ENCODE results near the gene CYP20A1. TPM values are rescaled to one million over a fixed set of nuclear protein-coding genes. Genes with fewer than 3 reads are reported as not detected.

The CYP20A1 gene
- total and polyA plus RNA-seq, 9 of the 15 experiments (the other 6 are each of a cell fraction or from before 2014, with no cell fraction given): 10.3 to 31.7 (median 12.4) TPM

DNA sequence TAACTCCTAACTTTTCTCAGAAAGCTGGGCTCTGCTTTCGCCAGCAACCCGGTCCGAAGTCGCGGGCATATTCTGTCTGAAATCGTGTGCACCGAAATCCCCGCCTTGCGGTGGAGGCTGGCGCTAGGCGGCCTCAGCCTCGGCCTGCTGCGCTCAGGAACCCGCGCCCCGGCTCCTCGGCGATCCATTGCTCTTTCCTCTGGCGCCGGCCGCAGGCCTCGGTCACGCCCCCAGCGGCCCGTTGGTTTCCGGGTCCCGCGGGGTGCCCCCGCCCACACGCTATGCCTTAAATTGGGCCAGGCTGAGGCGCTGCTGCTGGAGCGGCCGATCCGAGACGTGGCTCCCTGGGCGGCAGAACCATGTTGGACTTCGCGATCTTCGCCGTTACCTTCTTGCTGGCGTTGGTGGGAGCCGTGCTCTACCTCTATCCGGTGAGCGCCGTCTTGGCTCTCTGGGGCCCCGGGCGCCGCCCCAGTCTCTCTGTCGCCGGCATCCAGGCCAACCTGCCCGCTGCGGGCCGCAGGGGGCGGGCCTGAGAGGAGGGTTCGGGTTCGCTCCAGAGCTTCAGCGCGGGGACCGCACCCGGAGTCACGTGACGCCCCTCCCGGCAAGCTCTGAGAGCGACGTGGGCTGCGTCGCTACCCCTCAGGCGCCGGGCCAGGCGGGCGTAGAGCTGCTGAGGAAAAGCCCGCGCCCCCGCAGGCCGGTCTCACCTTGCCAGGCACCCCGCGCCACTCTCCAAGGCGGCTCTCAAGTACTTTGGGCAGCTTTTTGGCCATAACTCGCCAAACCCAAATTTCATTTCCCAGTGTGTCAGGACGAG is at the start of gene CYP20A1 (continued):
- no peak for TF ChIP-seq JUN (IDR thresholded peaks at IDR 0.05; ENCODE audit: borderline replicate concordance, low read depth, low read length)
- TF ChIP-seq JUN (CRISPR knock-in tag; IDR thresholded peaks at IDR 0.05; ENCODE audit: borderline replicate concordance): no peak; the same call in 1 of the 2 replicates
- TF ChIP-seq, protein P1, sequence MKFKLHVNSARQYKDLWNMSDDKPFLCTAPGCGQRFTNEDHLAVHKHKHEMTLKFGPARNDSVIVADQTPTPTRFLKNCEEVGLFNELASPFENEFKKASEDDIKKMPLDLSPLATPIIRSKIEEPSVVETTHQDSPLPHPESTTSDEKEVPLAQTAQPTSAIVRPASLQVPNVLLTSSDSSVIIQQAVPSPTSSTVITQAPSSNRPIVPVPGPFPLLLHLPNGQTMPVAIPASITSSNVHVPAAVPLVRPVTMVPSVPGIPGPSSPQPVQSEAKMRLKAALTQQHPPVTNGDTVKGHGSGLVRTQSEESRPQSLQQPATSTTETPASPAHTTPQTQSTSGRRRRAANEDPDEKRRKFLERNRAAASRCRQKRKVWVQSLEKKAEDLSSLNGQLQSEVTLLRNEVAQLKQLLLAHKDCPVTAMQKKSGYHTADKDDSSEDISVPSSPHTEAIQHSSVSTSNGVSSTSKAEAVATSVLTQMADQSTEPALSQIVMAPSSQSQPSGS (CRISPR knock-in tag; IDR thresholded peaks at IDR 0.05): no peak
- TF ChIP-seq SMAD1 (IDR thresholded peaks at IDR 0.05; ENCODE audit: low read depth, low read length, partially characterized antibody): no peak
- no peak for TF ChIP-seq ZNF165 (CRISPR knock-in tag; IDR thresholded peaks at IDR 0.05; ENCODE audit: borderline replicate concordance)
- no peak for TF ChIP-seq HMG20A (CRISPR knock-in tag; conservative IDR thresholded peaks at IDR 0.05)
- TF ChIP-seq ETV5 (CRISPR knock-in tag; IDR thresholded peaks at IDR 0.05; ENCODE audit: low read depth): no peak; the same call in 1 of the 2 replicates
- TF ChIP-seq ZFX (CRISPR knock-in tag; IDR thresholded peaks at IDR 0.05): peak; percentile 99
- TF ChIP-seq ZNF57 (CRISPR knock-in tag; IDR thresholded peaks at IDR 0.05): no peak
- TF ChIP-seq POLR3A (IDR thresholded peaks at IDR 0.05; ENCODE audit: borderline replicate concordance, extremely low read depth, insufficient read depth, insufficient read length): no peak
- TF ChIP-seq, protein P2, sequence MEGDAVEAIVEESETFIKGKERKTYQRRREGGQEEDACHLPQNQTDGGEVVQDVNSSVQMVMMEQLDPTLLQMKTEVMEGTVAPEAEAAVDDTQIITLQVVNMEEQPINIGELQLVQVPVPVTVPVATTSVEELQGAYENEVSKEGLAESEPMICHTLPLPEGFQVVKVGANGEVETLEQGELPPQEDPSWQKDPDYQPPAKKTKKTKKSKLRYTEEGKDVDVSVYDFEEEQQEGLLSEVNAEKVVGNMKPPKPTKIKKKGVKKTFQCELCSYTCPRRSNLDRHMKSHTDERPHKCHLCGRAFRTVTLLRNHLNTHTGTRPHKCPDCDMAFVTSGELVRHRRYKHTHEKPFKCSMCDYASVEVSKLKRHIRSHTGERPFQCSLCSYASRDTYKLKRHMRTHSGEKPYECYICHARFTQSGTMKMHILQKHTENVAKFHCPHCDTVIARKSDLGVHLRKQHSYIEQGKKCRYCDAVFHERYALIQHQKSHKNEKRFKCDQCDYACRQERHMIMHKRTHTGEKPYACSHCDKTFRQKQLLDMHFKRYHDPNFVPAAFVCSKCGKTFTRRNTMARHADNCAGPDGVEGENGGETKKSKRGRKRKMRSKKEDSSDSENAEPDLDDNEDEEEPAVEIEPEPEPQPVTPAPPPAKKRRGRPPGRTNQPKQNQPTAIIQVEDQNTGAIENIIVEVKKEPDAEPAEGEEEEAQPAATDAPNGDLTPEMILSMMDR (IDR thresholded peaks at IDR 0.05 in 2 of 3, conservative IDR thresholded peaks at IDR 0.05 in 1 of 3; ENCODE audit: insufficient read depth in 2 of 3, low read depth in 1 of 3, low read length in 3 of 3): peak; percentile 27 to 34 (median 32); a peak in 3 of 6 replicates
- no peak for TF ChIP-seq ZNF76 (CRISPR knock-in tag; IDR thresholded peaks at IDR 0.05; ENCODE audit: borderline replicate concordance)
- TF ChIP-seq, protein P3, sequence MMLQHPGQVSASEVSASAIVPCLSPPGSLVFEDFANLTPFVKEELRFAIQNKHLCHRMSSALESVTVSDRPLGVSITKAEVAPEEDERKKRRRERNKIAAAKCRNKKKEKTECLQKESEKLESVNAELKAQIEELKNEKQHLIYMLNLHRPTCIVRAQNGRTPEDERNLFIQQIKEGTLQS (IDR thresholded peaks at IDR 0.05): no peak
- TF ChIP-seq, protein P3 (CRISPR knock-in tag; conservative IDR thresholded peaks at IDR 0.05): peak; percentile 69; the same call in 1 of the 2 replicates
- TF ChIP-seq, protein P4, sequence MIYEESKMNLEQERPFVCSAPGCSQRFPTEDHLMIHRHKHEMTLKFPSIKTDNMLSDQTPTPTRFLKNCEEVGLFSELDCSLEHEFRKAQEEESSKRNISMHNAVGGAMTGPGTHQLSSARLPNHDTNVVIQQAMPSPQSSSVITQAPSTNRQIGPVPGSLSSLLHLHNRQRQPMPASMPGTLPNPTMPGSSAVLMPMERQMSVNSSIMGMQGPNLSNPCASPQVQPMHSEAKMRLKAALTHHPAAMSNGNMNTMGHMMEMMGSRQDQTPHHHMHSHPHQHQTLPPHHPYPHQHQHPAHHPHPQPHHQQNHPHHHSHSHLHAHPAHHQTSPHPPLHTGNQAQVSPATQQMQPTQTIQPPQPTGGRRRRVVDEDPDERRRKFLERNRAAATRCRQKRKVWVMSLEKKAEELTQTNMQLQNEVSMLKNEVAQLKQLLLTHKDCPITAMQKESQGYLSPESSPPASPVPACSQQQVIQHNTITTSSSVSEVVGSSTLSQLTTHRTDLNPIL (CRISPR knock-in tag; IDR thresholded peaks at IDR 0.05): no peak
- TF ChIP-seq CHD4 (IDR thresholded peaks at IDR 0.05; ENCODE audit: insufficient read depth, insufficient replicate concordance, low read depth, low read length, poor library complexity, severe bottlenecking): no peak
- peak; percentile 89 for TF ChIP-seq HMGN3 (IDR thresholded peaks at IDR 0.05; ENCODE audit: borderline replicate concordance, extremely low read depth, insufficient read length, low read depth, low read length)
- peak; percentile 74 for TF ChIP-seq U2AF1 (optimal IDR thresholded peaks at IDR 0.05; ENCODE audit: low read depth, low read length)
- peak; percentile 63 for TF ChIP-seq FIP1L1 (IDR thresholded peaks at IDR 0.05; ENCODE audit: low read depth, low read length, poor library complexity, severe bottlenecking)

All from K562 (cell line).